ENCODE results near the gene PROZ. TPM values are rescaled to one million over a fixed set of nuclear protein-coding genes. Genes with fewer than 3 reads are reported as not detected.

The PROZ gene
- total RNA-seq, 1 donor from 2014 or later: not detected

DNA sequence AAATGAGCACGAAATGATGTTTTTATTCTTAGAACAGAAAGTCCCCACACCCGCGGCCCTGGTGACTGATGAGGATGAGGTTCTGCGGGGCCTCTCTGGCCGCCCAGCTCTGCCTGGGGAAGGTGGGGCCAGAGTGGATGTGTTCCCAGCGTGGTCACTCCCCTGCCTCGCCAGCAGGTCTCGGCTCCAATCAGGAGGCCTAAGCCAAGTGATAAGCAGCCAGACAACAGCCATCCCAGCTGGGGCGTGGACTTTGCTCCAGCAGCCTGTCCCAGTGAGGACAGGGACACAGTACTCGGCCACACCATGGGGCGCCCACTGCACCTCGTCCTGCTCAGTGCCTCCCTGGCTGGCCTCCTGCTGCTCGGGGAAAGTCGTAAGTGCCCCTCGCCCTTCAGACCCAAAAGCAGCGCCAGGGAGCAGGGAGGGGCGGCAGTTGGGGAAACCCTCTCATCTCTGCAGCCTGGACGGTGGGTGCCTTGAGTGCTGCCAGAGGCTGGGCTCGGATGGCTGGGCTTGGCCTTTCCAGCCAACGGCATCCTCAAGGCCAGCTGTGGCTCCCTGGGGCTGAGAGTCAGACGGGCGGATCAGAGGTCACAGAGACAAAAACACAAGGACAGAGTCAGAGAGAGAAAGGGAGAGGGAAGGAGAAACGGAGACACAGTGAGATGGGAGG is 35.8 kb upstream of the PROZ start, which contains the start of gene F10:
Gene F10 (plus strand): TSS at position 250 of the 676 bp plus-strand sequence. CDS start 57 bp downstream, at position 307.
- peak within 1 kb of the TSS; percentile 67 for H3K27ac ChIP-seq
- intact Hi-C loops (cut with DNase I): no loop called here
- peak; percentile 58 to 62 for ATAC-seq

DNA sequence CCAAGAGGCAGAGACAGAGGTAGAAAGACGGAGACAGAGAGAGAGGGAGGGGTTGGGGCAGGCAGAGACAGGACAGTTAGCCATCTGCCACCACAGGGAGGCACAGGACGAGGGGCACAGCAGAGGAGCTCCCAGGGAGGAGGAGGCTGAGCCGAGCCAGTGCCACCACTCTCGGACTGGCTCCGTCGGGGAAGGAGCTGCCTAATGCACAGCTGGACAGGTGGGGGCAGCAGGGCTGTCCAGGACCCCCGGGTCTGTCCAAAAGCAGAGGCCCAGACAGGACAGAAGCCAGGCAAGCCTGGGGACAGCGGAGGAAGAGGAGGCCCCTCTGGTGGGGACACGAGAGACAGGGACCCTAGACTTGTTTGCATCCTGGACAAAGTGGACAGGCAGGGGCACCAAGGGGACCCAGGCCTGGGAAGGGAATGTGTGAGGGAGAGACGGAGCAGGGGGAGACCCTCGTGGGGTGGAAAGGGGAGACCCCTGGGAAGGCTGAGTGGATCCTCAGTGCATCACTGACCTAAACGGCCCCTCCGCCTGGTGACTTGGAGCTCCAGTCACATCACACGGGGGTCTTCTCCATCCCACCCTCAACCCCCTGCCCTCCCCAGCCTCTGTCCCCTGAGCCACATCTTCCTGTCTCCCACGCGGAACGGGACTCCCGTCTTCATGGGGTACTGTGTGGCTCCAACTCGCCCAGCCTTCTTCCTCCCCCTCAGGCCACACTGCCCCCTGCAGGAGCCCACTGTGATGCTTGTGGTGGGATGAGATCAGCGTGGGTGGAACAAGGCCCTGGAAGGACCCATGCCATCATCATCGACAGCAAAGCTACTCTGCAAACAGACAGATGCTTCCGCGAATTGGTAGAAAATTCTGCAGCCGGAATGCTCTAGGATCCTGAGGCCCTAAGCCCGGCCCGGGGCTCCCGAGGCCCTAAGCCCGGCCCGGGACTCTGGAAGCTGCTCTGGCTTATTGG is 34.9 kb upstream of the PROZ start:
- TF ChIP-seq, protein P1, sequence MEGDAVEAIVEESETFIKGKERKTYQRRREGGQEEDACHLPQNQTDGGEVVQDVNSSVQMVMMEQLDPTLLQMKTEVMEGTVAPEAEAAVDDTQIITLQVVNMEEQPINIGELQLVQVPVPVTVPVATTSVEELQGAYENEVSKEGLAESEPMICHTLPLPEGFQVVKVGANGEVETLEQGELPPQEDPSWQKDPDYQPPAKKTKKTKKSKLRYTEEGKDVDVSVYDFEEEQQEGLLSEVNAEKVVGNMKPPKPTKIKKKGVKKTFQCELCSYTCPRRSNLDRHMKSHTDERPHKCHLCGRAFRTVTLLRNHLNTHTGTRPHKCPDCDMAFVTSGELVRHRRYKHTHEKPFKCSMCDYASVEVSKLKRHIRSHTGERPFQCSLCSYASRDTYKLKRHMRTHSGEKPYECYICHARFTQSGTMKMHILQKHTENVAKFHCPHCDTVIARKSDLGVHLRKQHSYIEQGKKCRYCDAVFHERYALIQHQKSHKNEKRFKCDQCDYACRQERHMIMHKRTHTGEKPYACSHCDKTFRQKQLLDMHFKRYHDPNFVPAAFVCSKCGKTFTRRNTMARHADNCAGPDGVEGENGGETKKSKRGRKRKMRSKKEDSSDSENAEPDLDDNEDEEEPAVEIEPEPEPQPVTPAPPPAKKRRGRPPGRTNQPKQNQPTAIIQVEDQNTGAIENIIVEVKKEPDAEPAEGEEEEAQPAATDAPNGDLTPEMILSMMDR (IDR thresholded peaks at IDR 0.05): no peak
- H3K27me3 ChIP-seq (ENCODE audit: low read depth): no peaks in the 10 kb centered on the region
- ATAC-seq (peak in 1 of 2 donors; percentile 20), DNase-seq (peak; percentile 41)
- H3K4me3 ChIP-seq: peak overlapping the region; percentile 43
- H3K36me3 ChIP-seq: no peaks in the 10 kb centered on the region
- peak overlapping the region; percentile 62 for H3K27ac ChIP-seq
- intact Hi-C loops (cut with DNase I): no loop called here
- no peaks in the 10 kb centered on the region for H3K9me3 ChIP-seq
- no peaks in the 10 kb centered on the region for H3K4me1 ChIP-seq

More for the DNA sequence above, 35.8 kb upstream of the PROZ start, which contains the start of gene F10:
- Histone ChIP-seq H3K36me3 (no peaks in the 10 kb centered on the region), H3K27me3 (ENCODE audit: low read depth) (no peaks in the 10 kb centered on the region), H3K4me3 (peak within 1 kb of the TSS; percentile 43), H3K9me3 (no peaks in the 10 kb centered on the region), H3K4me1 (no peaks in the 10 kb centered on the region)
- TF ChIP-seq, protein P1 (IDR thresholded peaks at IDR 0.05): no peak
- peak; percentile 48 for DNase-seq

DNA sequence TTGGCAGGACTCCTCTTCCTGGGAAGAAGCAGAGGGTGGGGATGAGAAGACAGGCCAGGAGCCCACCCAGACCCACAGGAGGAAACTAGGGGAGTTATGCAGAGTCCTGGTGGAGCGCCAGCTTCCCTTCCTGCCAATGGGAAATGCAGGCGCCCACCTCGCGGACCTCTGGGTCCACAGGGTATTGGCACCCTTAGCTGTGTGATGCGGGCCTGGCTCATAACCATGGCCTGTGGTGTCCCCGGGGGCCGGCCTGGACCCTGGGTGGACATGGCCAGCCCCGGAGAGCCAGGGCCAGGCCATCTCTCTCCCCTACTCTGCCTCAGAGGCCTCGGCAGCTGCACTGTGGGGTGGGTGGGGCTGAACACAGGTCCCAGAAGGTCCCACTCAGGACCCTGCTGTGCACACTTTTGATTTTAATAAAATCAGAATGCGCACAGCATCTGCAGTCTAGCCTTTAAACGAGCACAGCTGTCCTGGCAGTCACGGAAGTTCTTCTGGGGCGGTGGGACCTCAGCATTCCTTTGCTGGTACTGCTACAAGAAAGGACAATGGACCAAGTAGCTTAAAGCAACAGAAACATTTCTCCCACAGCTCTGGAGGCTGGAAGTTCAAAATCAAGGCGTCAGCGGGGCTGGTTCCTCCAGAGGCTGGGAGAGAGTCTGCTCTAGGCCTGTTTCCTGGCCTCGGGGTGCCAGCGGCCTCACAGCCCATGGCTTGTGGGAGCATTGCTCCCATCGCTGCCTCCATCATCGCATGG is 34.1 kb upstream of the PROZ start:
- no peak overlapping the region for H3K4me3 ChIP-seq
- H3K9me3 ChIP-seq: no peaks in the 10 kb centered on the region
- no peak overlapping the region for H3K27ac ChIP-seq
- ATAC-seq: no peak
- intact Hi-C loops (cut with DNase I): no loop called here
- DNase-seq: peak; percentile 25
- H3K36me3 ChIP-seq: no peaks in the 10 kb centered on the region
- H3K27me3 ChIP-seq (ENCODE audit: low read depth): peaks cover under 1% of the 10 kb centered on the region
- TF ChIP-seq, protein P1 (IDR thresholded peaks at IDR 0.05): no peak
- no peaks in the 10 kb centered on the region for H3K4me1 ChIP-seq

DNA sequence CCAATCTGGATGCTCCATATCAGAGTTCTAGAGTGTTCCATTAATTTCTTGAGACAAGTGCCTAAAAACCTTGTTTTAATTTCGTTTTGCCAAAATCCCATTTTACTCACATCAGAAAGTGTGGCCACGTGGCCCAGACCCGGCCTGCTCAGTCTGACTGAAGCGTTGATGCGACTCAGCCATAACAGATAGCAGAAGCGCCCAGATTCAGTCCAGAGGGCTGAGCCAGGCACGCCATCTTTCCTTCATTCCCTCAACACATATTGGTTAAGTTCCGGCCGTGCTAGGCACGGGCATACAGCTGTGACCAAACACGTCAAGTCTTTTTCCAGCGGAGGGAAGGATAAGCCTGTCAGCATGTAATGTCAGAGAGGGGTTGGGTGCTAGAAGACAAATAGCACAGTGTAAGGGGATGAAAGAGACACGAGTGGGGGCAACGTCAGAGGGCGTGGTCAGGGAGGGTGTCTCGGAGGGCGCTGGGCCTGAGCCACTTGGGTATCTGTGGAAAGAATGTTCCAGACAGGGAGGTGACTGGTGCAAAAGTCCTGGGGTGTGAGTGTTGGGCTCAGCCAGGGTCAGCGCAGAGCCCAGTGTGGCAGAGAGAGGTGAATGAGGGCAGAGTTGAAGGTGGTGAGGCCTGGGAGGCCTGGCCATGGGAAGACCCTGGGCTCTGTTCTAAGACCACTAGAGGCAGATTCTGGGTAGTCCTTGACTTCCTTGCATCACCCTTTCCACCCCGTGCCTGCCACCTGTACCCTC is 32.8 kb upstream of the PROZ start:
- Histone ChIP-seq H3K9me3 (no peaks in the 10 kb centered on the region), H3K36me3 (no peaks in the 10 kb centered on the region), H3K4me3 (no peak overlapping the region), H3K4me1 (no peaks in the 10 kb centered on the region), H3K27ac (no peak overlapping the region), H3K27me3 (ENCODE audit: low read depth) (peaks cover 13% of the 10 kb centered on the region)
- ATAC-seq: no peak
- TF ChIP-seq, protein P1 (IDR thresholded peaks at IDR 0.05): no peak
- intact Hi-C loops (cut with DNase I): no loop called here
- DNase-seq: peak; percentile 34
